ENCODE data around the gene SOCS1.

GRCh38 chr16:11245988-11246387 is 10.0 kb downstream of the SOCS1 start:
- TF ChIP-seq RCOR1 (IDR thresholded peaks at IDR 0.05; ENCODE audit: insufficient replicate concordance, low read length): no peak
- no peak for TF ChIP-seq MAFK (IDR thresholded peaks at IDR 0.05; ENCODE audit: low read depth, low read length)
- TF ChIP-seq BHLHE40 (IDR thresholded peaks at IDR 0.05; ENCODE audit: low read depth, low read length): no peak
- no peak for TF ChIP-seq CTCF (conservative IDR thresholded peaks at IDR 0.05; ENCODE audit: low read depth, low read length)
- TF ChIP-seq RAD21 (IDR thresholded peaks at IDR 0.05; ENCODE audit: low read length): no peak
- no peak for TF ChIP-seq POLR2A (IDR thresholded peaks at IDR 0.05; ENCODE audit: low read depth, low read length)
- no peak for TF ChIP-seq MAZ (IDR thresholded peaks at IDR 0.05; ENCODE audit: borderline replicate concordance, low read depth, low read length)
- no peak for TF ChIP-seq SMC3 (IDR thresholded peaks at IDR 0.05; ENCODE audit: low read depth, low read length)
- no peak for TF ChIP-seq USF2 (IDR thresholded peaks at IDR 0.05; ENCODE audit: low read depth, low read length)

Data from IMR-90 (cell line).